Mesodermal cell (in vitro differentiated cells): ENCODE results near the gene NACA. TPM values are rescaled to one million over a fixed set of nuclear protein-coding genes. Genes with fewer than 3 reads are reported as not detected.
A peak's percentile ranks its signal among the peaks of the same experiment; 100 is the strongest.

ENCODE experiments used
- H3K27ac ChIP-seq: 2 replicates; pipeline ENCODE4 v1.7.0; 2013; ENCODE audit warnings: mild to moderate bottlenecking, low read depth, low read length, moderate library complexity; ENCODE audit not compliant: severe bottlenecking
- H3K36me3 ChIP-seq: 2 replicates; pipeline ENCODE4 v1.7.1; 2013; ENCODE audit warnings: mild to moderate bottlenecking, low read length, moderate library complexity; ENCODE audit not compliant: control insufficient read depth, insufficient read depth
- H3K4me1 ChIP-seq: one replicate; pipeline ENCODE4 v1.7.1; 2013; ENCODE audit warnings: mild to moderate bottlenecking, low read length; ENCODE audit not compliant: insufficient read depth, control insufficient read depth, poor library complexity, severe bottlenecking
- H3K4me3 ChIP-seq: 2 replicates; pipeline ENCODE4 v1.7.0; 2013; ENCODE audit warnings: low read length, control low read depth, mild to moderate bottlenecking; ENCODE audit not compliant: insufficient read depth, poor library complexity, severe bottlenecking; ENCODE audit errors: extremely low read depth
- H3K9me3 ChIP-seq: 2 replicates; pipeline ENCODE4 v1.7.1; 2013; ENCODE audit warnings: mild to moderate bottlenecking, low read length, moderate library complexity; ENCODE audit not compliant: control insufficient read depth
- WGBS, 2 experiments: methylation state at CpG; one replicate each; pipeline ENCODE4 v1.1.5; 2013; ENCODE audit warnings: missing lambda C conversion rate in 2 of 2; ENCODE audit not compliant: insufficient coverage in 2 of 2; 5-methylcytosine and 5-hydroxymethylcytosine counted together
- polyA plus RNA-seq, 2 experiments: library from polyadenylated mRNA; stranded (reverse); fragments of 50-300 nt; gene quantifications; one replicate each; pipeline ENCODE4 v1.2.3, GENCODE V29; 2013

The NACA gene
- 1,371 TPM for polyA plus RNA-seq (2013, experiment 1 of 2)
- polyA plus RNA-seq (2013, experiment 2 of 2), result 1,422 TPM

GRCh38 chr12:56724972-56725722, at the start of gene NACA:
NACA (minus strand) TSS chr12:56725299; CDS start chr12:56724521, 778 bp downstream.
- Histone ChIP-seq H3K4me1 (peaks cover 24% of the 10 kb centered on the region), H3K27ac (peak within 1 kb of the TSS; percentile 98), H3K36me3 (peaks cover 51% of the 10 kb centered on the region), H3K4me3 (peak within 1 kb of the TSS; percentile 99), H3K9me3 (no peaks in the 10 kb centered on the region)
- WGBS, 2 experiments, result 0 to 1% methylated on average over 30 to 41 of the region's 46 CpGs

GRCh38 chr12:56773113-56773512, 48.0 kb upstream of the NACA start:
- Histone ChIP-seq H3K4me3 (no peak overlapping the region), H3K4me1 (no peaks in the 10 kb centered on the region), H3K27ac (no peak overlapping the region), H3K9me3 (peaks cover 2% of the 10 kb centered on the region), H3K36me3 (no peaks in the 10 kb centered on the region)
- WGBS, 2 experiments, result 100% methylated on average over 1 of the region's 2 CpGs

GRCh38 chr12:56772625-56773024, 47.5 kb upstream of the NACA start:
- Histone ChIP-seq H3K4me1 (no peaks in the 10 kb centered on the region), H3K4me3 (no peak overlapping the region), H3K36me3 (no peaks in the 10 kb centered on the region), H3K9me3 (peaks cover 2% of the 10 kb centered on the region), H3K27ac (no peak overlapping the region)
- WGBS, 2 experiments, result 88 to 100% methylated on average over 1 of the region's 5 CpGs

- Histone ChIP-seq H3K27ac (no peak overlapping the region), H3K4me3 (no peak overlapping the region), H3K9me3 (peaks cover 2% of the 10 kb centered on the region), H3K36me3 (no peaks in the 10 kb centered on the region), H3K4me1 (no peaks in the 10 kb centered on the region)
- WGBS, 2 experiments, result 60 to 100% methylated on average over 1 of the region's 3 CpGs
These were observed 44.8 kb upstream of the NACA start for GRCh38 chr12:56769868-56770267.

- Histone ChIP-seq H3K27ac (no peak overlapping the region), H3K4me1 (peaks cover 3% of the 10 kb centered on the region), H3K36me3 (no peaks in the 10 kb centered on the region), H3K9me3 (no peaks in the 10 kb centered on the region), H3K4me3 (no peak overlapping the region)
- 89 to 96% methylated on average over 4 to 5 of the region's 5 CpGs for whole genome bisulfite sequencing, 2 experiments
These were observed 43.3 kb upstream of the NACA start for GRCh38 chr12:56768424-56768823.

- H3K4me3 ChIP-seq, result no peak overlapping the region
- no peaks in the 10 kb centered on the region for H3K9me3 ChIP-seq
- no peaks in the 10 kb centered on the region for H3K36me3 ChIP-seq
- no peak overlapping the region for H3K27ac ChIP-seq
- H3K4me1 ChIP-seq, result peaks cover 3% of the 10 kb centered on the region
- WGBS, 2 experiments, result 93% methylated on average over 6 of the region's 6 CpGs
These were observed 41.4 kb upstream of the NACA start for GRCh38 chr12:56766535-56766934.

- no peaks in the 10 kb centered on the region for H3K36me3 ChIP-seq
- H3K4me3 ChIP-seq, result no peak overlapping the region
- peaks cover 3% of the 10 kb centered on the region for H3K9me3 ChIP-seq
- 96 to 100% methylated on average over 3 of the region's 5 CpGs for WGBS, 2 experiments
- no peak overlapping the region for H3K27ac ChIP-seq
- peaks cover 3% of the 10 kb centered on the region for H3K4me1 ChIP-seq
These were observed 38.9 kb upstream of the NACA start for GRCh38 chr12:56763753-56764657.

- Histone ChIP-seq H3K27ac (no peak overlapping the region), H3K9me3 (peaks cover 13% of the 10 kb centered on the region), H3K36me3 (no peaks in the 10 kb centered on the region), H3K4me3 (no peak overlapping the region), H3K4me1 (peaks cover 3% of the 10 kb centered on the region)
- no CpG with 5 or more reads among the region's 2 CpGs for WGBS, 2 experiments
These were observed 36.7 kb upstream of the NACA start for GRCh38 chr12:56761812-56762211.

- Histone ChIP-seq H3K9me3 (peaks cover 13% of the 10 kb centered on the region), H3K4me1 (peaks cover 3% of the 10 kb centered on the region), H3K27ac (no peak overlapping the region), H3K4me3 (no peak overlapping the region), H3K36me3 (no peaks in the 10 kb centered on the region)
- WGBS, 2 experiments, result 84 to 93% methylated on average over 5 to 7 of the region's 7 CpGs
These were observed 35.4 kb upstream of the NACA start for GRCh38 chr12:56760460-56760859.

GRCh38 chr12:56759263-56759908, 34.3 kb upstream of the NACA start:
- 93 to 100% methylated on average over 1 to 3 of the region's 6 CpGs for WGBS, 2 experiments
- no peak overlapping the region for H3K4me3 ChIP-seq
- H3K9me3 ChIP-seq, result peaks cover 13% of the 10 kb centered on the region
- no peak overlapping the region for H3K27ac ChIP-seq
- H3K4me1 ChIP-seq, result peaks cover 3% of the 10 kb centered on the region
- H3K36me3 ChIP-seq, result no peaks in the 10 kb centered on the region
